Measurements from ENCODE around the gene EPX.

- no peak for TF ChIP-seq POLR2A (IDR thresholded peaks at IDR 0.05)
- no peak for TF ChIP-seq CTCF (IDR thresholded peaks at IDR 0.05)
These were observed 53.0 kb downstream of the EPX start for GRCh38 chr17:58245428-58246103.

Data from transverse colon (tissue), 3 donors.